HG03025 (cell line): Measurements from ENCODE around the gene NFATC1.

Source experiments
- ATAC-seq: cut with Tn5 transposase; IDR thresholded peaks from one replicate; pipeline ENCODE4 v1.9.1; 2021; ENCODE audit warnings: mild to moderate bottlenecking, moderate library complexity; ENCODE audit not compliant: unreplicated experiment, low FRiP score

The NFATC1 gene

DNA sequence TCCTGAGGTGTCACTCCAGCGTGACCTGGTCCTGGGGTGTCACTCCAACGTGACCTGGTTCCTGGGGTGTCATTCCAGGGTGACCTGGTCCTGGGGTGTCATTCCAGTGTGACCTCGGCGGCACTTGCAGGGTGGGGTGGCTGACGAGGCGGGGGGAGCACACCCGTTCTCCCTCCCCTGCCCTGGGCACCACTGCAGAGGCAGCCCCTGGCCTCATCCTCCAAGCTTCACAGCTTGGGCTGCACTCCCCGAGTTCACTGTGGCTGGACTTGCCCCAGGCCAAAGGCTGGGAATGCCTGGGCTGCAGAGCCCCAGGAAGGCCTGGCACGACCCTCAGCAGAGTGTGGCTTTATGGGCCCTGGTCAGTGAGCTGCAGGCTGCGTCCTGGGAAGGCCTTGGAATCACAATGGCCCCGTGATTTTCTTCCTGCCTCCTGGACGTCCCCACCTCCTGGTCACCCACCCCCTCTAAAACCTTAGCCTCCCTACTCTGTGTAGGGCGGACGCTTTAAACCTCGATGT is 88.3 kb downstream of the NFATC1 start:
- ATAC-seq: no peak

DNA sequence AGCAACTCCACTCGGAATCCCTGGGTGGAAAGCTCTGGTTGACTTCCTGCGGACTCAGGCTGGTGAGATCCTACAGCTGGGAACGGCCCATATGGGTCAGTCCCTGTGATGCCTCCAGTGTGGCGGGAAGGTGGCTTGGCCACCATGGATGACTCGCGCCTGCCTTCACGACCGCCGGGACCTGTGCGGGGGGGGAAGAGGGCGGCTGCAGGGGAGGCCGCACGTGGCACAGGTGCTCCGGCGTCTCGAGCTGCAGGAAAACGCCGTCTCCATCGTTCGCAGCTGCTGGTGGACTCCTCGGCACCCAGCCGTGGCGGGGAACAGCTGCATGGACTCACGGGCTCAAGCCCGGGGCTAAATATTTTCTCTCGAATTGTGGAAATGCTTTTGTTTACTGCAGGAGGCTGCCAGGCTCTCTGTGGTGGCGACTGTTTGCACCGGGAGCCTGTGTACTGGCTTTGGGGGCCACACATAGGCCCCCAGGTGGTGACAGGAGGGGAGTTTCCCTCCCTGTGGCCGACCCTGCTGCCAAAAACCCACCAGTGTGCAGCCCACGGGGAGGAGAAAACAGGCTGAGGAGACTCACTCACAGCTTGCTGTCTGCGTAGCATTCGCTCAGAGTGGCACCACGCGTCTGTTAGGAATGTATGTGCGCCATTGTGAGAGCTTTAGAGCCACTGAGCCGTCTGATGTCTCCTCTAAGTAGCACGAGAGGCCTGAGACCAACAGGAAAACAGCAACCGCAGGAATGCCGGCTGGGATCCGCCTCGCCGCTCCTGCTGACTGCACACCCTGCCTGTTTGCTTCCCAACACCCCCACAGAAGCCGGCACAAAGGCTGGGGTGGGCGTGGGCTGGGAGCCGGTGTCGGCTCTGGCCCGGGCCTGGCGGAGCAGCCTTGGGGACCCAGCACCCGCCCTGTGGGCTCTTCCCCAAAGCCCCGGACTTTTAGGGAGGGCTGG is 89.2 kb downstream of the NFATC1 start:
- ATAC-seq: no peak

DNA sequence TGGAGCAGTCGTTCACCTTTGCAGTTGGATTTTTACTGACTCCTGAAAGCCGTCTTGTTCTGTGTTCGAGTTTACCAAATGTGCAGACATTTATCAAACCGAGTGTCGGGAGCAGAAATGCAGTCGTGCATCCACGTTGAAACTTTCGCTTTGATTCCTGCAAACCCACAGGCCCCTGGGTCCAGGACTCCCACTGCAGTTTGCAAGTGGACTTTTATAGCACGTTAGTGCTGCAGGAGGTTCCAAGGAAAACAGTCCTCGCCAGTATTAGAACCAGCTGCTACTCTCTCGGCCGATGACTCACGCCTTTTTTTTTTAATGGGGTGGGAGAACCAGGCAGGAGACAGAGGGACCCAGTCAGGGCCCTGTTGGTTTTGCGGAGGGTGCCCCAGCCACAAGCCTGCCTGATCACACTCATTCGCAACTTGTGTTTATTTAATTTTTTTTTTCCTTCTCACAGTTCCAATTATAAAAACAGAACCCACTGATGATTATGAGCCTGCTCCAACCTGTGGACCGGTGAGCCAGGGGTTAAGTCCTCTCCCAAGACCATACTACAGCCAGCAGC is 90.1 kb downstream of the NFATC1 start:
- ATAC-seq: no peak

DNA sequence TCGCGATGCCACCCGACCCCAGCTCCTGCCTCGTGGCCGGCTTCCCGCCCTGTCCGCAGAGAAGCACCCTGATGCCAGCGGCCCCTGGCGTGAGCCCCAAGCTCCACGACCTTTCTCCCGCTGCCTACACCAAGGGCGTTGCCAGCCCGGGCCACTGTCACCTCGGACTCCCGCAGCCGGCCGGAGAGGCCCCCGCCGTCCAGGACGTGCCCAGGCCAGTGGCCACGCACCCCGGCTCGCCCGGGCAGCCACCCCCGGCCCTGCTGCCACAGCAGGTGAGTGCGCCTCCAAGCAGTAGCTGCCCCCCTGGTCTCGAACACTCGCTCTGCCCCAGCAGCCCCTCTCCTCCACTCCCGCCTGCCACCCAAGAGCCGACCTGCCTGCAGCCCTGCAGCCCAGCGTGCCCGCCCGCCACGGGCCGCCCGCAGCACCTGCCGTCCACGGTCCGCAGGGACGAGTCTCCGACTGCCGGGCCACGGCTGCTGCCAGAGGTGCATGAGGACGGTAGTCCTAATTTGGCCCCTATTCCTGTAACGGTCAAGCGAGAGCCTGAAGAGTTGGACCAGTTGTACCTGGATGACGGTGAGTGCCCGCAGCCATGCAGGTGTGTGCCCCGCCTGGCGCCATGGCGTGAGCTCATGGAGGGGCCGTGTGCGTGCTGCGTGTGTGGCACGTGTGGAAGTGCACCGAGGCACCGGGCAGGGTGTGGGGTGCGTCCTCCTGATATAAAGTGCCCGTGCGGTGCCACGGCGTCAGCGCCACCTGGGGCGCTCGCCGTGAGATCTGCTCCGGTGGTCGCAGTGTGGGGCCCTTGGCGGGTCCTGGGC is 90.8 kb downstream of the NFATC1 start:
- no peak for ATAC-seq

DNA sequence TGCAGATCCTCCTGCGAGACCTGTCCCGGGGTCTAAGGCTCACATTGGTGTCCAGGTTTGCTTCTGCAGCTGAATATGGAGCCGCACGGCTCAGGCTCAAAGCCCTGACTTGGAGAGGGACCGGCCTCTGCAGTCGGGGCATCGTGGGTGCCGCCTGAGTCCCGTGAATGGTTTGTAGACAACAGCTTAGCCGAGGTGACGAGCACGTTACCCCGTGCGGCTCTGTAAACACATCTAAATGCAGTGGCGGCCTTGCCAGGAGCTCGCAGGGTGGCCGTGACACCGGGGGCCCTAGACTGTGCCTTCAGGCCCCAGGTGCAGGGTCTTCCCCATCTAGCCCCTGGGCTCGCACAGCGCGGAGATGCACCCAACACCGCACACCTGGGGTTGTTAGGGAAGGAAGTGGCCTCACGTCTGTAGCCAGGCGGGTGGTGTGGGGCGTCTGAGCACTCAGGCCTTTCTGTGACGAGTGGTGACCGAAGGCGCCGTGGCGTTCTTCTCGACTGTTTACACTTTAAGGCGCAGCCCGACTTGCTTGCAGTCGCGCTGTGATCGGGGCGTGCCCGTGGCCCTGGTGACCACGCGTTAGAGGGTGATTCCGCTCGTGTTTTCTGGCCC is 91.6 kb downstream of the NFATC1 start:
- no peak for ATAC-seq

DNA sequence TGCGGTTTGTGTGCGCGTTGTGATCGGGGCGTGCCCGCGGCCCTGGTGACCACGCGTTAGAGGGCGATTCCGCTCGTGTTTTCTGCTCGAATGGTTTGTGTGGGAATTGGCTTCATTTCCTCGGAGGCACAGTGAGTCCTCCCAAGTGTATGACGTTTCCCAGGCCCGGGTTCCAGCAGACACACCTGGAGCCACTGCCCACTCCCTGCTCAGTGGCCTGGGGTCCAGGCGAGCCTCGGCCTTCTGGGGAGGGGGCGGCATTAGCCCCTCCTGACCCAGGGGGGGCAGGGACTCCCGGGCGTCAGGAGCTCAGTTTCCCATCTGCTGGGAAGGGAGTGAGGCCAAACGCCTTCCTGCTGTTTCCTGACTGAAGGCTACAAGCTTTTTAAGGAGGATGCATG is 92.1 kb downstream of the NFATC1 start:
- no peak for ATAC-seq

DNA sequence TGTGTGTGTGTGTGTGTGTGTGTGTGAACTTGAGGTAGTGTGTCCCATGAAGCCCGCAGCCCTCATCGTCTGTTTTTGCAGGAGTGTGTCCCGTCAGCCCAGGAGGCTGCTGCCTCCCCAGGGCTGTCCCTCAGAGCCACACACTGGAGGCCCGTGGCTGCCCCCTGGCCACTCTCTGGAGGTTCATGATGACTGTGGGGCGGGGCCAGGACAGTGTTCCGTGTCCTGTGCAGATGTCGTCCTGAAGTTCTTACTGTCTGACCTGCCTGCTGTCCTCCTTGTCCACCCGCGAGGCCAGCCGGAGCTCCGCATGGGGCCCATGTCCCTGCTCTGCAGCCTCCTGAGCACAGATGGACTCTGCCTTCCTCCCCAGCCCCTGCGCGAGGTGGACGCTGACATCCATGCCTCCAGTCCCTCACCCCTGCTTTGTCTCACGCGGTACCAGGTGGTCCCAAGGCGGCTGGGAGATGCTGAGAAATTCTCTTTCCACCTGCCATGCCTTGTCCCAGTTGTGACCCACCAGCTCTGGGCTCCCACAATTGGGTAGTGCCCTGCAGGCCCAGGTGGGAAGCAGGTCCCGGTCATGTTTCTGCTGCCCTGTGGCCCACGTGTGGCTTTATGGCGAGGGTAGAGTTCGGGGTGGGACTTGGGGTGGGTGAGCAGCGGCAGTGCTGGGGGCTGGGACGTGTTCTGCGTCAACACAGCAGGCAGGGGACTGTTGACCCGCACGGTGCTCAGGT is 92.8 kb downstream of the NFATC1 start:
- no peak for ATAC-seq

DNA sequence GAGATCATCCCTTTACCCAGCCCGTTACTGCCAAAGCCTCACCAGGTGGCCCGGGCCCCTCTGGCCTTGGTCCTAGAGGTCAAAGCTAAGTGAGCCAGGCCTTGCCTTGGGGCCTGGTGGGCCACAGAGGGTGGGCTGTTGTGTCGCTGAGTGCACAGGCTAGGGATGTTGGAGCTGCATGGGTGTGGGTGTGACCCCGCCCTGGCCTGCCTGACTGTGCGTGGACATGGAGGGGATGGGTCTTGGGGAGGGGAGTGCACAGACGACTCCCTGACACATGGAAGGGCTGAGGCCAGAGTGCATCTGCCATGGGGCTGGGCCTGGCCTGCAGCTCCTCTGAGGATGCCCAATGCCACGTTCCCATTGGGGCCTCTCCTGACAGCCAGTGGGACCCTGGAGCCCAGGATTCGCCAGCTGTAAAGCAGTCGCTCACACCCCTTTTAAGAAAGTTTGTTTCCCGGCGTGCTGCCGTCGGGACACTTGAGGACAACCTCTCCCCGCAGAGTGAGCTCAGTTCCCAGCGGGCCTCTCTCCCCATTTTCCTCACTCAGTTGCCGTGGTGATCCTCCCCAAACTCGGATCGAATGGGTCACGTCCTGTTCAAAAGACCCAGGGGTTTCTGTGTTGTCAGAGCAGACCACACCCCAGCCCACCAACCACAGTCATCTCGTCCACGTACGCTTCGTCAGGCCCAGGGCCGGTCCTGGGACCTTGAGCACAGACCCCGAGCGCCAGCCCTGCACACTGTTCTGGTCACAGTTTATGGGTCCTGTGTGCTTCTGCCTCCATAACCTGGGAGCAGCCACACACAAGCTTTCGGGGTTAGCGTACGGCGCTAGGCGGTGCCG is 93.5 kb downstream of the NFATC1 start:
- ATAC-seq: no peak

DNA sequence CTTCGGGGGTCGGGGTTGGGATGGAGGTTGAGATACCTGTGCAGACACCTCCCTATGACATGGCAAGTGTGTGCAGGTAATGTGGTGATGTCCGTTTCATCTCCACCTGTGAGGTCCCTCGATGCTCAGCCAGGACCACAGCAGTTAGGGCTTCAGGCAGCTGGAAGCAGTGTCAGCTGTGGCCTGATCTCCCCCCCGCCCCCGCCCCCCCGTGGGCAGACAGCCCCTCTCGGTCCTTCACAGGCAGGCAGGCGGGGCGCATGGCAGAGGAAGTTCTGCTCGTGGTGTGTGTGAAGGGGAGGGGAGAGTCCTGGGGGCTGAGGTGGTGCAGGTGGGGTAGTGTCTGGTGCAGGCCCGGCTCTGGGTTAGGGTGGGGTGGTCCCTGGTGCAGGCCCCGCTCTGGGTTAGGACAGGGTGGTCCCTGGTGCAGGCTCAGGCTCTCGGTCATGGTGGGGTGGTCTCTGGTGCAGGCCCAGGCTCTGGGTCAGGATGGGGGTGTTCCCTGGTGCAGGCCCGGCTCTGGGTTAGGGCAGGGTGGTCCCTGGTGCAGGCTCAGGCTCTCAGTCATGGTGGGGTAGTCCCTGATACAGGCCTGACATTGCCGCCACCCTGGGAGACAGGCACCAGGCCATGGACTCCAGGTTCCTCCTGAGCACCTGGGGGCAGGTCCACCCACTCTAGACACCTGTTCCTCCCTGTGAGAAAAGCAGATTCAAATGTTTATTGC is 94.3 kb downstream of the NFATC1 start:
- ATAC-seq: no peak

DNA sequence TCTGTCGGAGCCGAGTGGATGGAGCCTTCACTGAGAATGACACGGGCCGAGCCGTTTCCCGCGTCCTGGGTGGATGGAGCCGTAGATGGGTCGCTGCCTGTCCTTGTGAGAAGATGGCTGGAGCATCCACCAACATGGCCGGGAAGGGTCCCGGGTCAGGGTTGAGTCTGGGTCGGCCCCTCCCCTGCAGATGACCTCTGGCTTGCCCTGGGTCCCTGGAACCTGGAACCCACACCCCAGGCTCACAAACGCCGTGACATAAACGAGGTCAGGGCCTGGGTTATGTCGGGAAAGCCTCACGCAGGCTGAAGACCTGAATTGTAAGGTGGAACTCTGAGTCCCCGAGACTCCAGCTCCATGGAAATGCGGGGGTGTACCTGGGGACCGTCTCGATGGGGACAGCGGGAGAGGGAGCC is 94.9 kb downstream of the NFATC1 start:
- ATAC-seq: no peak

DNA sequence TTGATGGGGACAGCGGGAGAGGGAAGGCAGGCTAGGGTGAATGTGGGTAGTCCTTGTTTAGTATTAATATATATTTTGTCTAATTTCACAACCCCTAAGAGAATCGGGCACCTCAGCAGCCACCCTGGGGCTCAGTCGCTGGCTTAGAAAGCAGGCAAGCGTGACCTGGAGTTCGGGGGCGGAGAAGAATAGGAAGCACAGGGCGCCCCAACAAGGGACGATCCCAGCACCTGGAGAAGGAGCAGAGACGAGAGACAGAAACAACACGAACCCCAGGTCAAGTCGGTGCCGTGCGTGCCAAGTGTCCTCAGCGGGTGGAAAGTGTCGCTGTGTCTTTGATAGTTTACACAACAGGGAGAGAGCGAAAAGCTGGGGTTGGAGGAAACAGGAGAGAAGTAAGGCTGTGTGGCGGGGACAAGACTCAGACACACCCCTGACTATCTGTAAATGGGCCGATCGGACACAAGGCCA is 95.4 kb downstream of the NFATC1 start:
- no peak for ATAC-seq

DNA sequence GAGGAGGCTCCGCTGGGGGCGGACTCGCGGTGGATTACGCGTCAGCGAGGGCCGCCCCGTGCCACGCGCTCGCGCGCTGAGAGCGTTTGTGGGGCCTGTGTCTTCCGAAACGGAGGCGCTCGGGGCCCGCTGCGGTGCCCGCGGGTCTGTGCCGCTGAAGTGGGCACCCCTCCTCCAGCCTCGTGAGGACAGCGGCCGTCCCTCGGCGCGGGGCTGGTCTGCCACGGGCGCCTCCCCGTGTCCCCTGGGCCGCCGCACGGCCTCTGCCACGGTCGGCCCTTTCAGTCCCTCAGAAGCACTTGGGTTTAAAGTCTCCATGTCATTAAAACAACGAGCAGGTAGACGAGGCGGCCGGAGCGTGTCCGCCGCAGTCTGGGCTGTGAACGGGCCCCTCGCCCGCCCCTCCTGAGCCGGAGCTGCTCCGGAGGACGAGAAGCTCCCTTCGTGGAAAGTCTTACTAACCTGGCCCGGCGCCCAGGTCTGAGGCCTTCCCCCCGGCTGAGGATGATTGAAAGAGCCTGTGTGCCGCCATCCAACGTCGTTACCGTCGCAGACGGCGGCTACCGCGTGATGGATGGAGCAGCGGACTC is 97.6 kb downstream of the NFATC1 start:
- ATAC-seq: no peak

DNA sequence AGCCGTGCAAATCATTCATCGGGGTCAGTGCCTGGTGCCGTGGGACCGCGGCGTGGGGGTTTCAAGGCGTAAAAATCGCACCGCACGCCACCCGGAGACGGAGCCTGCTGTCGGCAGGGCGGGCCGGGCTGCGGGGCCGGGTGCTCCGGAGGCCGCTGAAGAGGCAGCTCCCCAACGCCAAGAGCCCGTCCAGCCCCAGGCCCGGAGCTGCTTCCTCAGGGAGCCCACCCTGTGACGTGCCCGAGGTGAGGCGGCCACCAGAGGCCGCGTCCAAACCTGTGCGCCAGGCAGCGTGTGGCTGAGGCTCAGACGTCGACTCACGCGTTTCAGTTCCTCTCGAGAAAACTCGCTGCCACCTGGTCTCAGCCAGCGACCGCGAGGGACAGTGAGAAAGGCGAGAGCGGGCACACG is 98.1 kb downstream of the NFATC1 start:
- no peak for ATAC-seq

DNA sequence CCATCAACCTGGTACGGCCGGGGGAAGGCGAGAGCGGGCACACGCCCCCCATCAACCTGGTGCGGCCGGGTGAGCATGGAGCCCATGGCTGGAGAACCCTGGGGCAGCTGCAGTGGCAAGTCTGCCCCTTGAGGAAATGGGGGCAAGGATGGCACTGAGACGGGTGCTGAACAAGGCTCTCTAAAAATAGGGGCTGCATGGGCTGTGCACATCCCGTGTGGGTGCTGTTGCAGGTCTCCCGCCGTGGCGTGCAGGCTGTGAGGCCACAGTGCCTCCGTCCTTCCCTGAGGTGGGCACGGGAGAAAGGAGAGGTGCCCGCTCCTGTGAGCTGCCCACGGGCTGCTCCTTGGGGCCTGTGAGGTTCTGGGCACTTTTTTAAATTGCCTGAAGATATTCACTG is 99.2 kb downstream of the NFATC1 start:
- no peak for ATAC-seq

DNA sequence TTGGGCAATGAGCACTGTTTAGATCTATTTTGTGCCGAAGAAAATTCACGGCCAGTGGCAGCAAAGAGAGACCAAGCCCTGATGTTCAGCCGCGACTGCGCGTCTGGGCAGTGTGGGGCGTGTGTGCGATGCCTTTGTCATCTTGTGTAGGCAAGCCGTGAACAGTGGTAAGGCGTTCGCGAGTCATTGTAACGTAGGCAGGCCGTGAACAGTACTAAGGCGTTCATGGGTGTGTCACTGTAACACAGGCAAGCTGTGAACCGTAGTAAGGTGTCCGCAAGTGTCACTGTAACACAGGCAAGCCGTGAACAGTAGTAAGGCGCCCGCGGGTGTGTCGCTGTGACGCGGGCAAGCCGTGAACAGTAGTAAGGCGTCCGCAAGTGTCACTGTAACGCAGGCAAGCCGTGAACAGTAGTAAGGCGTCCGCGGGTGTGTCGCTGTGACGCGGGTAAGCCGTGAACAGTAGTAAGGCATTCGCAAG is 99.9 kb downstream of the NFATC1 start:
- ATAC-seq: no peak

DNA sequence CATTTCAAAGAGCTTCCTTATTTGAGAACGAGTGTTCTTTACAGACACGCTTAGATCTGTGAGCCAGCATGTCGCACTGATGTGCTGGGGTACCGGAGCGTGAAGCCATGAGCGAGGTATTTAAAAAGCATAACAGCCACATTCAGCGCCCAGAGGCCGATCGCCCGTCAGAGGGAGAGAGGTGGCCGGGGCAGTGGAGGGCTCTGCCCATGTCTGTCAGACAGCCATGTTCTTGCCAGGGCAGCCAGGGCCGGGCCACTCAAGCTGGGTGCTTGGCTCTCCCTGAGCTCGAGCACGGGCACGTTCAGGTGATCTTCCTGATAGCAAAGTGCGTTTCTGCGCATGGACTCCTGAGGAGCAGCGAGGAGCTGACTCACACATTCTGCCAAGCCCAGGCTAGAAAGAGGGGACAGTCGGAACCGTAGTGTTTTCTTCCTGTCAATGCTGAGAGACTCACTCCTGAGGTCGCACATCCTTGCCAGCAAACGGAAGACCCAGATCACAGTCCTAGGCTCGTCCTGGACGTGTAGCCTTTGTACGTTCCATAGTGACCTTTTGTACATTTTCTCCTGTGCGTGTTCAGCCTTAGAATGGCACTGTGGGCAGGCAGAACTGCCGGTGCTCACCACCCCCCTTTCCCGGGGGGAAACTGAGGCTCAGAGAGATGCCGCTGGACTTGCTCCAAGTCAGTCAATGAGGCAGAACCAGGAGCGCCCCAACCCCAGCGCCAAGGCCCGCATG is 100.7 kb downstream of the NFATC1 start:
- no peak for ATAC-seq
